K562 (cell line): ENCODE results near the gene NPC1. TPM values are rescaled to one million over a fixed set of nuclear protein-coding genes. Genes with fewer than 3 reads are reported as not detected.

Source experiments
- ATF6 ChIP-seq: sonication (generic); formaldehyde crosslinking; IDR thresholded peaks from 2 replicates; pipeline ENCODE4 v1.4.0; 2020; ENCODE audit warnings: mild to moderate bottlenecking, missing genetic modification reagents
- BDP1 ChIP-seq: IDR thresholded peaks from 3 replicates; pipeline ENCODE4 v1.6.1; 2011; ENCODE audit not compliant: insufficient read length, insufficient read depth
- CCNT2 ChIP-seq: IDR thresholded peaks from 2 replicates; pipeline ENCODE4 v1.6.1; 2011; ENCODE audit warnings: borderline replicate concordance, low read depth, mild to moderate bottlenecking, moderate library complexity, mixed read lengths, low read length; ENCODE audit not compliant: insufficient read length; ENCODE audit errors: extremely low read depth
- CHD2 ChIP-seq: IDR thresholded peaks from 2 replicates; pipeline ENCODE4 v1.6.1; 2011; ENCODE audit warnings: low read depth, low read length
- EWSR1 ChIP-seq: fragments of 450-650 bp; IDR thresholded peaks from 2 replicates; pipeline ENCODE4 v1.6.1; 2018; ENCODE audit warnings: borderline replicate concordance, mild to moderate bottlenecking, low read depth, moderate library complexity; ENCODE audit not compliant: partially characterized antibody
- HCFC1 ChIP-seq: IDR thresholded peaks from 2 replicates; pipeline ENCODE4 v1.6.1; 2012; ENCODE audit warnings: low read depth, low read length, improper control_type of control experiment
- IRF9 ChIP-seq: fragments of 450-650 bp; IDR thresholded peaks from 2 replicates; pipeline ENCODE4 v1.6.1; 2016; ENCODE audit warnings: missing biosample characterization, missing genetic modification characterization
- MCM5 ChIP-seq: fragments of 450-650 bp; IDR thresholded peaks from 2 replicates; pipeline ENCODE4 v1.6.1; 2016; ENCODE audit warnings: low read depth
- NCOA2 ChIP-seq, 2 experiments: fragments of 450-650 bp; IDR thresholded peaks; 2 replicates each; pipeline ENCODE4 v1.6.1; 2018; ENCODE audit warnings: mild to moderate bottlenecking in 2 of 2, moderate library complexity in 1 of 2; ENCODE audit not compliant: partially characterized antibody in 2 of 2
- NFATC3 ChIP-seq: fragments of 450-650 bp; IDR thresholded peaks from 2 replicates; pipeline ENCODE4 v1.6.1; 2017; ENCODE audit warnings: mild to moderate bottlenecking
- NR2C2 ChIP-seq, 2 experiments: fragments of 200-800 bp in 1 of 2; sonication (Bioruptor generic) in 1 of 2; sonication (generic) in 1 of 2; formaldehyde crosslinking in 1 of 2; IDR thresholded peaks; 2 replicates each; pipeline versions ENCODE4 v1.6.1 to v1.8.0; 2016 to 2022; ENCODE audit warnings: mild to moderate bottlenecking in 1 of 2, missing compliant biosample characterization in 1 of 2, missing genetic modification characterization in 1 of 2, missing genetic modification reagents in 1 of 2
- SAP30 ChIP-seq: fragments of 200-600 bp; sonication (generic); IDR thresholded peaks from 2 replicates; pipeline ENCODE4 v1.6.1; 2012; ENCODE audit warnings: borderline replicate concordance, low read depth, mild to moderate bottlenecking, moderate library complexity, low read length, control low read depth, inconsistent platforms; ENCODE audit not compliant: insufficient read depth, poor library complexity, severe bottlenecking
- TAF1 ChIP-seq: IDR thresholded peaks from 2 replicates; pipeline ENCODE4 v1.6.1; 2011; ENCODE audit warnings: mild to moderate bottlenecking, low read length, moderate library complexity; ENCODE audit not compliant: insufficient read depth, control insufficient read depth, severe bottlenecking; ENCODE audit errors: extremely low read depth
- THAP7 ChIP-seq: fragments of 250-450 bp; sonication (Bioruptor Pico); IDR thresholded peaks from 2 replicates; pipeline ENCODE4 v1.5.0; 2021
- TOE1 ChIP-seq, 2 experiments: fragments of 450-650 bp in 1 of 2; sonication (generic) in 1 of 2; formaldehyde crosslinking in 1 of 2; IDR thresholded peaks; 2 replicates each; pipeline versions ENCODE4 v1.7.1 to v1.8.0; 2016 to 2022; ENCODE audit warnings: borderline replicate concordance in 2 of 2, mild to moderate bottlenecking in 2 of 2, antibody characterized with exemption in 1 of 2, inconsistent platforms in 1 of 2, low read depth in 1 of 2, missing genetic modification reagents in 1 of 2, moderate library complexity in 1 of 2
- UBTF ChIP-seq, 2 experiments: IDR thresholded peaks; 2 replicates each; pipeline ENCODE4 v1.6.1; 2012; ENCODE audit warnings: improper control_type of control experiment in 2 of 2, low read depth in 2 of 2, low read length in 2 of 2, borderline replicate concordance in 1 of 2
- ZNF212 ChIP-seq: fragments of 450-650 bp; formaldehyde crosslinking; IDR thresholded peaks from 2 replicates; pipeline ENCODE4 v1.4.0; 2020; ENCODE audit warnings: mild to moderate bottlenecking
- ZNF778 ChIP-seq: fragments of 450-650 bp; formaldehyde crosslinking; IDR thresholded peaks from 2 replicates; pipeline ENCODE4 v1.4.0; 2020; ENCODE audit warnings: mild to moderate bottlenecking, moderate library complexity
- polyA plus RNA-seq, 8 experiments: library from polyadenylated mRNA; depleted of rRNA in 4 of 8; stranded (reverse) in 5 of 8; unstranded in 3 of 8; fragments of >200 nt; fragmentation: Nextera tagmentation in 2 of 8; fragmentation: Illumina TruSeq in 1 of 8; extraction: Ambion mirVana in 2 of 8; extraction: Trizol in 1 of 8; gene quantifications; 2 replicates each; pipeline versions ENCODE4 v1.2.1 to v1.2.3, GENCODE V29; 2011 to 2014; ENCODE audit warnings: inconsistent platforms in 1 of 8, missing spikeins in 1 of 8
- total RNA-seq, 7 experiments: library from RNA; depleted of rRNA in 6 of 7; stranded (reverse); fragments of >200 nt in 6 of 7; fragmentation: Illumina TruSeq in 2 of 7; extraction: Trizol in 2 of 7; gene quantifications; 2 replicates each; pipeline versions ENCODE4 v1.2.1 to v1.2.3, GENCODE V29; 2011 to 2021; ENCODE audit warnings: low replicate concordance in 1 of 7

The NPC1 gene
- total and polyA plus RNA-seq, 9 of the 15 experiments (the other 6 are each of a cell fraction or from before 2014, with no cell fraction given) = 17.1 to 45.9 (median 27.6) TPM

GRCh38 chr18:23586249-23587196 lies at the start of gene NPC1 (continued):
- TF ChIP-seq UBTF (IDR thresholded peaks at IDR 0.05; ENCODE audit: borderline replicate concordance in 1 of 2, low read depth in 2 of 2, low read length in 2 of 2) (peak; percentile 99 to 100), CCNT2 (peak; percentile 71), ZNF778 (no peak), THAP7 (CRISPR knock-in tag) (0 out of 2 replicates have a peak, but pooled peaks have one; percentile 47), NCOA2 (IDR thresholded peaks at IDR 0.05; ENCODE audit: partially characterized antibody in 2 of 2) (no peak), NFATC3 (no peak), BDP1 (no peak), CHD2 (no peak; the same call in 1 of the 2 replicates), HCFC1 (peak; percentile 30; the same call in 1 of the 2 replicates), NR2C2 (CRISPR knock-in tag; IDR thresholded peaks at IDR 0.05) (no peak), NR2C2 (tag; IDR thresholded peaks at IDR 0.05) (peak; percentile 60; the same call in 1 of the 2 replicates), MCM5 (no peak), ATF6 (no peak), ZNF212 (CRISPR knock-in tag) (no peak), TAF1 (peak; percentile 85), SAP30 (peak; percentile 90), EWSR1 (no peak), TOE1 (IDR thresholded peaks at IDR 0.05; ENCODE audit: borderline replicate concordance) (peak; percentile 54; the same call in 1 of the 2 replicates), TOE1 (CRISPR knock-in tag; IDR thresholded peaks at IDR 0.05; ENCODE audit: borderline replicate concordance, low read depth) (0 out of 2 replicates have a peak, but pooled peaks have one; percentile 47), IRF9 (tag) (no peak)
